NK-92 (cell line): ENCODE measurements around the gene PRKN.
"Not testable (repeated sequence)": the region's sequence is repeated elsewhere in the genome, so short reads cannot be mapped to it uniquely, and the experiment has no call there.

Experiments
- DNase-seq: peaks from one replicate; lab custom pipeline; 2025; ENCODE audit not compliant: unreplicated experiment; lab: John Stamatoyannopoulos, UW

Gene PRKN

DNA sequence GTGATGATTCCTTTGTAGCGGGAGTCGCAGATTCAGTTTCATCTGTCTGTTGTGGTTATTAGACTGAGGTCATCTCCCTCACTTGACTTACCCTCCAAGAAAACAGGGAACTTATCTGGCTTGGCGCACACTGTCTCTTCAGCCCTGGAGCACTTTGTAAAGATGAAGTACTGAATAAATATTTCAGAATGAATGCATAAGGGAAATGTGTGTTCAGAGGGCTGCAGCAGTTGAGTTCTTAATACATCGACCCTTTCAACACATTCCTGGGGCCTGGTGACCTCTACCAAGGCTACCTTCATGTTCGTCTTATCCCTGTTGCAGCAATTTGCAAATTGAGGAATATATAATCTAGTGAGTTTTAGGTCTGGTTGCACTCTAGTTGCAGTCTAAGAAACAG lies 801.2 kb downstream of the PRKN start:
- no peak for DNase-seq

DNA sequence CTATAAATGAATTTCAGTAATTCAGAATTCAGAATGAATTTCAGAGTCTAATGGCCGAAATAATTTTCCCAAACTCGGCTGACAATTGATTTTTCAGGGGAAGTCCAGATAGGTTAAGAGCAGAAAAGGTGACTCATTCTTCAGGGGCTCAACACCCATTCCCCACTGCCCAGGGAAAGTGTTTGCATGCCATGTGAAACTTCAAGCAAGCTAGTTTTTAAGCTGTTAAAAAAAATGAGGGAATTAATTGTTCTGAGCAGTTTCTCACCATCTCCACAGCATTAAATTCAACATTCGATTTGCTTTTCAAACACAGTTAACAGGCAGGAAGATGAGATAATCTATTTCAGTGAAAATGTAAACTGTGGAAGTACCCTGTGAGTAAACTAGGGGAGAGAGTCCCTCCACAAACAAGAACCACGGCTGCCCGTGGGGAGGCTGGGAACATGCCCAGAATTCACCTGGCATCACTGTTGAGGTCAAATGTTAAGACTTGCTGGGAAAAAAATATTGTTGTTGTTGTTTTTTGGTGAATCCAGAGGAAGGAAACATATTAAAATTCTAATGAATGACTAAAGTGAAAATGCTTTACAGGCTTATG lies 803.0 kb downstream of the PRKN start:
- DNase-seq: no peak

DNA sequence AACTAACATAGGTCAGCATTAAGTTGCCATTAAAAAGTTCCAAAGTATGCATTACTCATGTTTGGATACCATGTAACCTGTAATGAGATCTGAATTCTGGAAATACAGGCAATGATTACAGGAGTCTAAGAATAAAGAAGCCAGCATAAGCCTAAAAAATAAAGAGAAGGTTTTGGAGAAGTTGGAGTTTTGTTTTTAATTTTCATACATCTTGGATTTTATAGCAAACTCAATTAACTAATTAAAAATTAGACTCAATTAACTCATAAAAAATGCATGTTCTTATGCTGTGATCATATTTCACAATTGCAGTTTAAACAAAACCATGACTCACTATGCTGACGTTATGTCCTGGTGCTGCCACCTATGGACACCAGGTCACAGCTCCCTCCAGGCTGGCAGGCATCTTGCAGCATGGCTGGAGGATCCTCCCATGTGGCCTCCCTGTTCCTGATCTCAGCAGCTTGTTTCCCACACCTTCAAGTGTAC lies 804.9 kb downstream of the PRKN start:
- no peak for DNase-seq

DNA sequence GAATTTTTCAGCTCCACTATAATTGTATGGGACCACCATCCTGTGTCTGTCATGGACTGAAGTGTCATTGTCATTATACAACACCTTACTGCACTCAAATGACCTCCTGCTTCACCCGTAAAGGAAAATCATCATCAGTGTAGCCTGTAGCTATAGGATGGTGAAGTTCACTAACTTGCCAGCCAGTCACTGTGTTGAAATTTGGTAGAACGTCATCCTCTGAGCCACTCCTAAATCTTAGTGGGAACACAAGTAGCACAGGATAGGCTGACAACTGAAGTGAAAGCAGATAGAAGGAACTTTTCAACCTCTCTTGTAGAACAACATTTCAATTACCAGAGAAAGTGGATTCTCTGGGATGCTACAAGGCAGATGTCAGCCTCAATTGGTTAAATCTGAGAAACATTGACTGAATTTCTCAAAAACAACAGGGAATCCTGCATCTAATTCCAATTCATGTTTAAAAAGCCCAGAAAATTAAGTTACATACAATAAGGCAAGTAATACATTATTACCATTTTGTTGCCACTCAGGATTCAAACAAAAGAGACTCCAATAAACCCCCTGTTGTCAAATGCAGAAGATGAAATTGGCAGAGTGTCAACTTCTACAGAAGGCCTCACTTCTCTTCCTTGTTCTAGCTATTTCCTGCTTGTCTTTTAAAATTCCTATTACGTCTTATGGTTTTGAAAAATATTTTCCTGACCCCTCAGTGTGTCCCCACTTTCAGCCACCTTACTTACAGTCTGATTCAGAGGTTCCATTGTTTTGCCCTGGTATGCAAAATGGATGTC lies 805.8 kb downstream of the PRKN start:
- no peak for DNase-seq

DNA sequence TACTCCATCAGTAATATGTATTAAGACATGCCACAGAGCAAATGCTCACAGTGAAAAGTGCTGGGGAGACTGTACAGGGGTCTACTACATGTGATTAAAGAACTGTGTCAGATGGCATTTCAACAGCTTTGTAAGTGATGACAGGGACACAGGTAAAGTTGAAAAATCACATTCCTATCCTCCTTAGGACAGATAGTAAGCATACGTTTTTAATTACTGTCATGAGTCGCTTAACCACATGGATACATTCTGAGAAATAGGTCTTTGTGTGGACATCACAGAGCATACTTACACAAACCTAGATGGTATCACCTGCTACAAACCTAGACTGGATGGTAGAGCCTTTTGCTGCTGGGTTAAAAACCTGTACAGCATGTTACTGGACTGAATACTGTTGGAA lies 807.9 kb downstream of the PRKN start:
- DNase-seq: no peak

DNA sequence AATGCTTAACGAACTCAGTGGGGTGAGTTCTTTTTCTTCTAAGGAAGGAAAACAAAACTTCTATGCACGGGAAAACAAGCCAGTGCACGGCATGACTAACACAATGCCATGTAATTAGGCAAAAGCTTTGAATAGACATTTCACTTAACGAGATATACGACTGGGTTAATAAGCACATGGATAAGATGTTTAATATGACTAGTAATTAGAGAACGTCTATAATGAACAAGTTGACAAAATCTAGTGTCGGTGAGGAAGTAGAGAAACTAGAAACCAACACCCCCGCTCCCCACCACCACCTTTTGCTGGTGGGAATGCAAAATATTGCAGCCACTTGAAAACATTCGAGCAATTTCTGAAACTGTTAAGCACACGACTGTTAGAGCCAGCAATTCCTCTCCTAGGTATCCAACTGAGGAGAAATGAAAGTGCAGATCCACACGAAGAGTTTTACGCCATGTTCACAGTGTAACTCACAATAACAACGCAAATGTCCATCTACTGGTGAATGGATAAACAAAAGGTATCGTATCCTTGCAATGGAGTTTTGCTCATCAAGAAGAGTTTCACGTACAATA lies 808.8 kb downstream of the PRKN start:
- DNase-seq: no peak

DNA sequence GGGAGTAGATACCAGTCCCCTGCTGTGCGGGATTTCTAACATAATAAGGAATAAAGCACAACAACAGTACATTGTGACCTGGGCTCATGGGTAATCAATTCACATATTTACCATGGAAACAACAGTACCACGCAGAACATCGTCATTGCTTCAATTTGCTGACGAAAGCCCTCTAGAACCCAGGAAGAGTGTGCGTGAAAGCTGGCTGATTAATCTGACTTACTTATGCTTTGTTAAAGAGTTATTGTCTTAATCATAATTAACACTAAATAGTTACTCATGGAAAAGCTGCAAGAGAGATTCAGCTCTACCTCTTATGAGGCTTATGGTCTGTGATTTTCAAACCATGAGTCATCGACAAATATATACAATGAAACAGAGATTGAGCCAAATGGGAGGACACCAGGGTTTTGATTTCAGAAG lies 809.4 kb downstream of the PRKN start:
- DNase-seq: no peak

DNA sequence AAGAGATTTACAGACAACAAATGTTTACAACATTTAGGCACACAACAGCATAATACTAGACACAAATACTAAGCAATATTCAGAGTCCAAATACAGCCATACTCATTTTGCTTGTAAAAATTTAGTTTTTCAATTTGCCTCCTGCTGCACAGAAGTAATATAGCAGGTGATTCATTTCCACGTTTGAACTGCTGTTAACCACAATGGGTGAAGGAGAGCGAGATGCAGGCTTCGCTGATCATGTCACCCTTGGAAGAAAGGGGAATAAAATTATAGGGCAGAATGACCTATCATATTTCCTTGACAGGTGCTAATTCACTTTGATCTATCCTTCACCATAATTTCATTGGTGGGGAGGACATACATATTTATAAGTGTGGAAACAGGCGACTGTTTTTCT lies 809.9 kb downstream of the PRKN start:
- DNase-seq: no peak

DNA sequence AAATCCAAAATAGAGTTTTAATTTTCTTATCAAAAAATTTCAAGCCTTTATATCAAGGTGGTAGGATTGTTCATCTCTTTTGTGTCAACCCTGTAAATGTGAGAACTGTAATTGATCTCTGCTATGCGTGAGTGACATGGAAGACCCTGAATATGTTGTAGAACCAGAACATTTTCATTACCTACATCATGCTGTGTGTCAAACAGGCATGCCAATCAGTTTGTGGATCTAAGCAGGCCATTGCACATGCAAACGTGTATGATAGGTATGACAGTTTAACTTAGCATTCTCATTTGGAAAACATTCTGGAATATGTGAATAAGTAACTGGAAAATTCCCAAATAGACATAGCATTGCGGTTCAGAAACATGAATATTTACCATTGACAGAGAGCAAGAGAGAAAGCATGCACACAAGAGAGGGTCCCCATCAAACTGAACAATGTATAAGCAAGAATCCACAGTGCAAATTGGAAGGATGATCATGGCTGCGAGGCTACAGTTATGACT lies 812.1 kb downstream of the PRKN start:
- no peak for DNase-seq

DNA sequence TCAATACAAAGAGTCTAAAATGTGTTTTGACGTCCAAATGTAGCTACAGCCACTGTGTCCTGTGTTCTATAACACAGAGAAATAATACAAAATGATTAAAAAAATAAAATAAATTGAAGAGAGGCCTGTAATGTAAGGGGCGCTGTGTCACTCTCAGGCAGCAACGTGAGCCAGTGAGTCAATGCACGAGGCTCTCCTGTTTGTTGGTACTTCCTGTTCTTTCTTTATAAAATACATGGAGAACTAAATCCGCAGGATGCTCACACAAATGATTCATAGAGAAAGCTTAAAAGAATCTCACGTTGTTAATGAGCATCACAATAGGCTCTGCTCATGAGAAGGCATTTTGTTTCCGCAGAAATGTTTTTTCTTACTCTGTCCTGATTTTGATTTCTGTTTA lies 818.7 kb downstream of the PRKN start:
- DNase-seq: no peak

DNA sequence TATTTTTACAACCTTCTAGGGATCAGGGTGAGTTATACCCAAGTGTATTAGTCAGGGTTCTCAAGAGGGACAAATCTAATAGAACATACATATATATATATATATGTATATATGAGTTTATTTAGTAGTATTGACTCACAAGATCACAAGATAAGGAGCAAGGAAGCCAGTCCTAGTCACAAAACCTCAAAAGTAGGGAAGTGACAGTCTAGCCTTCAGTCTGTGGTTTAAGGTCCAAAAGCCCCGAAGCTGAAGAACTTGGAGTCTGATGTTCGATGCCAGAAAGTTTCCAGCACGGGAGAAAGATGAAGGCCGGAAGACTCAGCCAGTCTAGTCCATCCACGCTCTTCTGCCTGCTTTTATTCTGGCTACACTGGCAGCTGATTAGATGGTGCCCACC lies 821.0 kb downstream of the PRKN start:
- no peak for DNase-seq

DNA sequence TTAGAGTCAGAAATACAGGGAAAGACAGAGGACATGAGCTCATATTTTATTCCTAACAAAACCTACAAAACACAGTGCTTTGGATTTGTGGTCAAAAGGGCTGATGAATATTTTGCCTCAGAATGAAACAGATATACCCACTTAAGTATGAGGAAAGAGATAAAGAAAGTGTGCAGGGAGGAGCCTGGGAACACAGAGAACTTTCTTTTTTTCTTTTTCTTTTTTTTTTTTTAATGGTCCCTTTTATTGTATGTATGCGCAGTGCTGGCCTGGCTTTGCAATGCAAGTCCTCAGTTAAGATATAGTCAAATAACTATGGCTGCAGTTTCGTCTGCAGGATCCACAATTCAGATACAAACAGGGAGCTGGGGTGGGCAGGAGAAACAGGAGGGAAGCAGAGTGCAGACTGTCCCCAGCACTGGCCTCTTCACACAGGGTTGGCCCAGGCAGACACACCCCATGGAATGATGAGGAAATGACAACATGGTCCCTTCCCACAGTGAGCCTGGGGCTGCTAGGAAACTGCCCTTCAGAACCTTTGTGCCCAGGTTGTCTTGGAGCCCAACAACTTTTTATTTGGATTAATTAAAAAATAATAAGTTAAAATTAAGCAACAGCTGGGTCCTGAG lies 823.9 kb downstream of the PRKN start:
- no peak for DNase-seq

DNA sequence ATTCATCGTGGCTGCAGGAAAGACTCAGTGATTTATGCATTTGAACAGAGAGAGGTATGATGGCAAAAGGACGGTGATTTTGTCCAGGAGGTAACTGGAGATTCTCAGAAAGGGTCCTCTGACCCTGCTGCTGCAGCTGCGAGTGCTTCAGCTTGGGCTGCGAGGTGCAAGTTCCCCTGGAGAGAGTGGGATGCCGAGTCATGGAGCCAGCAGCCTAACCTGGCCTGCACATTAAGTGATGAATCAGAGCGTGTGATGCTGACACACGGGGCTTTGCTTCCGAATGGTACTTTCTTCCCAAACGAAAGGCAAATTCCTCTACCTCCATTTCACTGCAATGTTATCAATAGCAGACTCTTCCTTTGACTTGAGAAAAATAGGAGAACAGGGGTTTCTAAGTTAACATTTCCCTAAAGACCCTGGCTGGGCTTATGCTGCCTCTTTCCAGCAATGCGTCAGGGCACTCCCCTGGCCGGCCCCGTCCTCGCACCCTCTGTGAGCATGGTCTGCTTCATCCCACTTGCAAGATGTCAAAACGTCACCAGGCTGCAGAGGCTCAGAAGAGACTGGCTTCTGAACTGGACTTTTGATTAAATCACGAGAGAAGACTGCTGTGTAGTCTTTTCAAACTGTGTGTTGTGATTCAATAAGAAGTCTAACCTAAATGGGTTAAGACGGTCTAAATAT lies 825.7 kb downstream of the PRKN start:
- DNase-seq: no peak

DNA sequence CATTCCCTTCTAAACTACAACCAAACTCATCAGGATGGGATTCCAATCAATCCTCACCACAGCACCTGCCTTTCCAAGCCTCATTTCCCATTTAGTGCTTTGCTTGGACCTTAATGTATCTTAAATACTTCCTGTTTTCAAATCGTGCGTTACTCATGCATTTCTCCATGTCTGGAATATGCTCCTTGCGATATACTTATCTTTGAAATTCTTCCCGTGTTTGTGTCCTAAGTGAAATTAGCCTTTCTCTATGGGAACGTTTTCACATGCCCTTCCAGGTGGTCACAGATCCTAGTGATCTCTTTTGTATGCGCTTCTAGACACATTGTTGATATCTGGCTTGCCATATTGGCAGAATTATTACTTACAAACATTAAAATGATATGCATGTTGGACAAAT lies 833.1 kb downstream of the PRKN start:
- DNase-seq: no peak

DNA sequence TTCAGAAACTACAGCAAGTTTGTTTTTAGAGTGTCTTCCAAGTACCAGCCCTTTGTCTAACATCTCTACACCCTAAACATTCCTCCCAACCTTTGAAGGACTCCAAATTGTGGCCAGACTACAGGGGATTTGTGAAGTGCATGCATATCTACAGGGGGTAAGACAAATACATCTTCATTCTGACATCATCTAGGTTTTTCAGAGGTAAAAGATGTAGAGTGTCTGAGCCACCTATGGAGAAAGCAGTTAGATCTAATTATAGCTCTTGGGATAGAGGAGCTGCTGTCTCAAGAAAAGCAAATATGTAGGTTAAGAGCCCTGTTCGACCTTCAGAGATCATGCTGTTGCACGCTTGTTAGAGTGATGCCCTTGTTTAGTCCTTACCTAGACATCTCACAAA lies 836.0 kb downstream of the PRKN start:
- no peak for DNase-seq

DNA sequence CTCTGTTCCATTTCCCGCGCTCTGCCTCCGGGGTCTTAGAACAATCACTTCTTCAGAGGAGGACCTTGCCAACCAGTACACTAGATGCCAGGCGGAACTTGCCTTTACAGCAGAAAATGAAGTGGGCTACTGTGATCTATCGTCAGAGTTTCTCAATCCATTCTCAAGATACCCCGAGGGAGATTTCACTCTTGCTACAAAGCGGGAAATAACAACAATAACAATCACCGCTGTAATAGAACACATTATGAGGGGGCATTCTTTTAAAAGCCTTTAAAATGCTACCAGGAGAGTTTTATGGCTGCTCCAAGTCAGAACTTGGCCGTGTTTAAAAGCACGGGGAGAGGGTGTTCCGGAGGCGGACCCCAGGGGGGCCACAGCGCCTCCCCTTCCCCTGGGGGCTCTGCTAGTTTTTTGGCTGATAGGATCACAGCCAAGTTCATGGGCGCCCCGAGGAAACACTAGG lies 836.7 kb downstream of the PRKN start:
- no peak for DNase-seq

DNA sequence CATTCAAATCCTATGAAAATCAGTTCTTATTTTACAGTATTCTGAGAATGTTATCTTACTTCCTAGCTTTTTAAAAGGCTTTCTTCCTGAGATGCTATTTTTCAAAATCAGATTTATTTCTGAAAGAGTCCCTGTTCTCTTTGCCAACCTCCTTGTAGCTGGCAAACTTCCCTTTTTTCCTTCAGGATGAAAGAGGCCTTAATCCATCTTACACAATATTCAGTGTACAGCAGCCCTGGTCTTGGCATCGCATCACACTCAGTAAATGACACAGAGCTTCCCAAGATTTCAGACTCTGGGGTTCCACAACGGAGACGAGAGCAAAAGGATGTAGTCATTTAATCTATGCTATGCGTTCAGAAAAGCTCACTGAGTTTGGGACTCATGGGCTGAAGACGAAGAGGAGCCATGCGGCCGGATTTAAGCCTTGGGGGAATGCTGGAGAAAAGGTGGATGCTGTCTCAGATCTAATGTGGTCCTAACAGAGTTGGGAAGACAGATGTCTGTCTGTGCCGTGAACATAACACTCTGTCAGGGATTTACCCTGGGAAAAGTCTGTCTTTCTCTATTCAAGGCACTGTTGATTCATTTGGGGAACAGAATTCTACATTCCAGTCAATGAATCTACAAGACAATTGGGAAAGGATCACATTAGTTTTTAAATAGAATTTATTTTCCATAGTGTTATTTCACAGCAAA lies 837.3 kb downstream of the PRKN start:
- no peak for DNase-seq

DNA sequence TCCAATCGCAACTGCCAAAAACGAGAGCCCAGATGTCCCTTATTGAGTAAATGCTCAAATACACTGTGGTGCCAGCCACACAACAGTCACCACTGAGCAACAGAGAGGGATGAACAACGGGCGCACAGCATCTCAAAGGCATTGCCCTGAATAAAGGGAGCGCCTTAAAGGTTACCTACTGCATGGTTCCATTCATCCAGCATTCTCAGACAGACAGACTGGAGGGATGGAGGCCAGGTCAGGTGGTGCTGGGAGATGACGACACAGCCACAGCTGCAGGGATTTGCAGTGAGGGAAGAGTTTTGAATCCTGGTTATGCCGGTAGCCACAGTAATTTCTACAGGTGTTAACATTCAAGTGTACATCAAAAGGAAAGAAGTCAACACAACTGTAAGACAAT lies 838.2 kb downstream of the PRKN start:
- no peak for DNase-seq

DNA sequence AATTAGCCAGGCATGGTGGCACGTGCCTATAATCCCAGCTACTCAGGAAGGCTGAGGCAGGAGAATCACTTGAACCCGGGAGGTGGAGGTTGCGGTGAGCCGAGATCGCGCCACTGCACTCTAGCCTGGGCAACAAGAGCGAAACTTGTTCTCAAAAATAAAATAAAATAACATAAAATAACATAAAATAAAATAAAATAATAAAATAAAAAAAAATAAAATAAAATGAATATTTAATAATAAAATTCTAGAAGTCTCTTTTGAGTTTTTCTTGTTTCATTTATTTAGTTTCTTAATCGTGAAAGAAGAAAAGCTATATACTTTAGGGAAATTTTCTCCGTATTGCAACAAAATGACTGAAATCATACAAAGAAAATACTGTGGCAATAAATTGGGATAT lies 841.0 kb downstream of the PRKN start:
- not testable (repeated sequence) for DNase-seq

DNA sequence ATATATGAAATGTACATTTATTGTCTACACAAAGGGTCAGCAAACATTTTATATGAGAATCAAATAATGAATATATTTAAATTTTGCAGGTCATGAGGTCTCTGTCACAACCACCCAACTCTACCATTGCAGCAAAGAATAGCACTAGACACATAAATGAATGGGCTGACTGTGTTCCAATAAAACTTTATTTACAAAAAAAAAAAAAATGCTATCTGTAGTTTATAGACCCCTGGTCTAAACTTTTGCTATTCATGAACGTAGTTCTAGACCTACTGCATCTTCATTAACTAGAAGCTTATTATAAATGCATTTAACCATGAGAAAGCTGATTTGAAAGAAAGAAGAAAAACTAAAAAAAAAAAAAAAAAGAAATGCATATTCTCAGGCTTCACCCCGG lies 842.8 kb downstream of the PRKN start:
- no peak for DNase-seq
